Nephron (organoid): ENCODE measurements around the gene ADGRL3.

ENCODE experiments used
- H3K27ac Mint-ChIP-seq, 3 experiments: 2 replicates each; pipeline ENCODE4 v1.8.0; 2020; ENCODE audit warnings: mixed read lengths in 3 of 3, mild to moderate bottlenecking in 2 of 3, moderate library complexity in 1 of 3
- H3K27me3 Mint-ChIP-seq: 2 replicates; pipeline ENCODE4 v1.8.0; 2021; ENCODE audit warnings: low read depth, mild to moderate bottlenecking, moderate library complexity, mixed read lengths
- H3K36me3 Mint-ChIP-seq: 2 replicates; pipeline ENCODE4 v1.8.0; 2020; ENCODE audit warnings: low read depth, mixed read lengths
- H3K4me1 Mint-ChIP-seq: 2 replicates; pipeline ENCODE4 v1.8.0; 2020; ENCODE audit warnings: mixed read lengths
- H3K4me3 Mint-ChIP-seq, 3 experiments: 2 replicates each; pipeline ENCODE4 v1.8.0; 2020; ENCODE audit warnings: mild to moderate bottlenecking in 3 of 3, mixed read lengths in 3 of 3, moderate library complexity in 2 of 3
- H3K9me3 Mint-ChIP-seq: 2 replicates; pipeline ENCODE4 v1.8.0; 2020; ENCODE audit warnings: mixed read lengths
- CTCF ChIP-seq, 3 experiments: fragments of 200-600 bp; sonication (generic); IDR thresholded peaks; one replicate each; pipeline ENCODE4 v1.5.0; 2021; ENCODE audit warnings: antibody characterized with exemption in 3 of 3; ENCODE audit not compliant: unreplicated experiment in 3 of 3

The ADGRL3 gene

DNA sequence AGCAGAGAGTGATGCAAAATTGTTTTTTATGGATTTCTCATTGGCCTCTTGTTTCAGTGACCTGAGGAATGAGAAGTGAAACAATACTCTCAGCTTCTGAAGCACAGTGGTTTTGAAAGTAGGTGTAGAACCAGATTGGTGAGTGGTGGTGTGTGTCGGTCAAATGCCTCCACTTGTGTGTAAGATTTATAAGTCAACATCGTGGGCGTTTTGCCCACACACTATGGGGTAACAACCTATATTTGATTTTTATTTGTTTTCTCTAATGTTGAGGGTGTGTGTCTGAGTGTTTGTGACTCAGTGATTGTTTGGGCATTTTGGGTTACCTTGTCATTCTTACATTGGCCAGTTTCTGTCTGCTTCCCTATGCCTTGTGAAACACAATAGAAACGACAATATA lies 23.3 kb downstream of the ADGRL3 start:
- H3K4me3 Mint-ChIP-seq: no peak overlapping the region
- no peak for TF ChIP-seq CTCF (IDR thresholded peaks at IDR 0.05; ENCODE audit: unreplicated experiment in 3 of 3)
- H3K36me3 Mint-ChIP-seq: no peaks in the 10 kb centered on the region
- peaks cover 10% of the 10 kb centered on the region for H3K4me1 Mint-ChIP-seq
- no peak overlapping the region for H3K27ac Mint-ChIP-seq
- no peaks in the 10 kb centered on the region for H3K9me3 Mint-ChIP-seq
- no peaks in the 10 kb centered on the region for H3K27me3 Mint-ChIP-seq

- Mint-ChIP-seq H3K9me3 (no peaks in the 10 kb centered on the region), H3K4me1 (peaks cover 10% of the 10 kb centered on the region), H3K4me3 (no peak overlapping the region), H3K27me3 (no peaks in the 10 kb centered on the region), H3K27ac (no peak overlapping the region), H3K36me3 (no peaks in the 10 kb centered on the region)
- no peak for TF ChIP-seq CTCF (IDR thresholded peaks at IDR 0.05; ENCODE audit: unreplicated experiment in 3 of 3)
Observed at GRCh38 chr4:61224573-61224972, 24.4 kb downstream of the ADGRL3 start.

DNA sequence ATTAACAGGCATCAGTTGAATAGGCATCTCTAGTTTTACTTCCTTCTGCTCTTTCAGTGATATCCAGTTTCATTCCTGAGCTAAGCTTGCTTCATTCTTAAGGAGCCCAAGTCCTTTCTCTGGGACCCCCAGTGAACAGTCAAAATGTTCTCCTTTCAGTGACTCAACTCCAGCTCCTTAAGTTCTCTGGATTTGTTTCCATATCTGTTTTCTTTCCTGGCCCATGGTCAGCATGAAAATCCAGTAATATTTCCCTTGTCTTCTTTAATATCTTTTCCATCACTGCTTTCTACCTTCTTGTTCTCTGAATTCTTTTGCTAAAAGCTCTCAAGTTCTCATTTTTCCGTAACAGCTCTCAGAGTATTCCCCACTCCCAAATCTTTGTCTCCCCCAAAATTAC lies 25.5 kb downstream of the ADGRL3 start:
- Mint-ChIP-seq H3K36me3 (no peaks in the 10 kb centered on the region), H3K27me3 (no peaks in the 10 kb centered on the region)

GRCh38 chr4:61231421-61231820 lies 31.3 kb downstream of the ADGRL3 start:
- Mint-ChIP-seq H3K27me3 (no peaks in the 10 kb centered on the region), H3K27ac (no peak overlapping the region), H3K4me1 (no peaks in the 10 kb centered on the region), H3K36me3 (peaks cover 14% of the 10 kb centered on the region), H3K9me3 (no peaks in the 10 kb centered on the region), H3K4me3 (no peak overlapping the region)
- no peak for TF ChIP-seq CTCF (IDR thresholded peaks at IDR 0.05; ENCODE audit: unreplicated experiment in 3 of 3)

More for the DNA sequence above, 25.5 kb downstream of the ADGRL3 start:
- no peaks in the 10 kb centered on the region for H3K9me3 Mint-ChIP-seq
- TF ChIP-seq CTCF (IDR thresholded peaks at IDR 0.05; ENCODE audit: unreplicated experiment in 3 of 3): no peak
- H3K4me3 Mint-ChIP-seq: no peak overlapping the region
- H3K4me1 Mint-ChIP-seq: peaks cover 10% of the 10 kb centered on the region
- no peak overlapping the region for H3K27ac Mint-ChIP-seq

DNA sequence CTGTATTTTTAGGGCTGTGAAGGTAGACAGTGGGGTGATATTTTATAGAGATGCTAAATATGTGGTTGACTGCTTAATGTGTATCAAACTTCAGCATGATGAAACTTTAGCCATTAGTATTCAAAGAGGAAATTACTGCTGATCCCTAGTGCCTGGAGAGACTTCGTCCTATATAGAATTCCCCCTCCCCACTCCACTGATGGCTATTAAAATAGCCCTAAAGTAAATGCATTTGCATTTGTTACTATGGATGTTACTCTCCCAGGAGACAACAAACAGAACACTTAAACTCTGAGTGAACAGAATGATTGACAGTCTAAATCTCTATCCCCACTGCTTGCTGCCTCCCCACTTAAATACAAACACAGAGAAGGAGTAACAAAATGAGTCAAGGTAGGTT lies 39.1 kb downstream of the ADGRL3 start:
- H3K36me3 Mint-ChIP-seq: no peaks in the 10 kb centered on the region
- no peak overlapping the region for H3K4me3 Mint-ChIP-seq
- TF ChIP-seq CTCF (IDR thresholded peaks at IDR 0.05; ENCODE audit: unreplicated experiment in 3 of 3): no peak
- H3K9me3 Mint-ChIP-seq: no peaks in the 10 kb centered on the region
- no peak overlapping the region for H3K27ac Mint-ChIP-seq
- H3K27me3 Mint-ChIP-seq: no peaks in the 10 kb centered on the region
- H3K4me1 Mint-ChIP-seq: peaks cover 20% of the 10 kb centered on the region

GRCh38 chr4:61243962-61244361 lies 43.8 kb downstream of the ADGRL3 start:
- Mint-ChIP-seq H3K4me1 (peaks cover 39% of the 10 kb centered on the region), H3K27ac (no peak overlapping the region), H3K4me3 (no peak overlapping the region), H3K27me3 (no peaks in the 10 kb centered on the region), H3K36me3 (no peaks in the 10 kb centered on the region), H3K9me3 (no peaks in the 10 kb centered on the region)
- TF ChIP-seq CTCF (IDR thresholded peaks at IDR 0.05; ENCODE audit: unreplicated experiment in 3 of 3): no peak
